Peyer's patch (tissue), 4 donors: Measurements from ENCODE around the gene PIGK. TPM values are rescaled to one million over a fixed set of nuclear protein-coding genes. Genes with fewer than 3 reads are reported as not detected.

Source experiments
- DNase-seq, 3 donors: peaks; one replicate each; pipeline ENCODE4 v3.0.0-alpha.2; 2017 to 2019
- H3K27ac ChIP-seq, 4 donors: fragments of 200-600 bp; sonication (generic); one replicate each; pipeline ENCODE4 v1.5.1; 2016 to 2019
- H3K27me3 ChIP-seq, 2 donors: fragments of 200-600 bp; sonication (generic); one replicate each; pipeline ENCODE4 v1.5.1; 2019
- H3K36me3 ChIP-seq, 3 donors: fragments of 200-600 bp; sonication (generic); one replicate each; pipeline ENCODE4 v1.5.1; 2016 to 2019
- H3K4me1 ChIP-seq, 4 donors: fragments of 200-600 bp; sonication (generic); one replicate each; pipeline ENCODE4 v1.5.1; 2016 to 2019
- H3K4me3 ChIP-seq, 4 donors: fragments of 200-600 bp; sonication (generic); 1 replicate in 3 of 4; 2 replicates in 1 of 4; pipeline ENCODE4 v1.5.1; 2016 to 2019; ENCODE audit warnings: mild to moderate bottlenecking in 1 of 4
- H3K9me3 ChIP-seq, 4 donors: fragments of 200-600 bp; sonication (generic); one replicate each; pipeline ENCODE4 v1.5.1; 2016 to 2019; ENCODE audit warnings: mild to moderate bottlenecking in 1 of 4
- CTCF ChIP-seq, 6 experiments: fragments of 450-650 bp in 4 of 6; fragments of 200-600 bp in 2 of 6; sonication (generic) in 1 of 6; IDR thresholded peaks; one replicate each; pipeline ENCODE4 v1.5.1; 2017 to 2019; ENCODE audit warnings: antibody characterized with exemption in 6 of 6, mild to moderate bottlenecking in 3 of 6, moderate library complexity in 1 of 6
- POLR2A ChIP-seq, 2 donors: fragments of 450-650 bp; IDR thresholded peaks; one replicate each; pipeline ENCODE4 v1.5.1; 2017; ENCODE audit warnings: antibody characterized with exemption in 2 of 2, mild to moderate bottlenecking in 2 of 2, moderate library complexity in 2 of 2
- total RNA-seq, 4 donors: library from RNA; depleted of rRNA; stranded (reverse); fragments of >200 nt; gene quantifications; one replicate each; pipeline ENCODE4 v1.1.0, GENCODE V29; 2016

The PIGK gene
- total RNA-seq, 4 donors from 2014 or later = 4.1 to 8.8 (median 6.4) TPM

- Histone ChIP-seq H3K36me3 (no peaks in the 10 kb centered on the region), H3K9me3 (no peaks in the 10 kb centered on the region), H3K4me1 (no peaks in the 10 kb centered on the region), H3K27me3 (no peaks in the 10 kb centered on the region), H3K4me3 (no peak overlapping the region), H3K27ac (no peak overlapping the region)
- TF ChIP-seq CTCF (IDR thresholded peaks at IDR 0.05) (no peak), POLR2A (IDR thresholded peaks at IDR 0.05) (no peak)
- no peak for DNase-seq
These were observed 170.6 kb downstream of the PIGK start for GRCh38 chr1:77048615-77049005.

- no peak for DNase-seq
- H3K36me3 ChIP-seq = no peaks in the 10 kb centered on the region
- H3K9me3 ChIP-seq = no peaks in the 10 kb centered on the region
- H3K4me1 ChIP-seq = no peaks in the 10 kb centered on the region
- TF ChIP-seq CTCF (IDR thresholded peaks at IDR 0.05) (no peak), POLR2A (IDR thresholded peaks at IDR 0.05) (no peak)
- no peaks in the 10 kb centered on the region for H3K27me3 ChIP-seq
- H3K4me3 ChIP-seq = no peak overlapping the region
- no peak overlapping the region for H3K27ac ChIP-seq
These were observed 171.1 kb downstream of the PIGK start for GRCh38 chr1:77047978-77048614.

GRCh38 chr1:77047575-77047974 lies 171.7 kb downstream of the PIGK start:
- Histone ChIP-seq H3K27ac (no peak overlapping the region), H3K9me3 (no peaks in the 10 kb centered on the region), H3K36me3 (no peaks in the 10 kb centered on the region), H3K4me1 (no peaks in the 10 kb centered on the region), H3K27me3 (no peaks in the 10 kb centered on the region), H3K4me3 (no peak overlapping the region)
- DNase-seq = no peak
- TF ChIP-seq POLR2A (IDR thresholded peaks at IDR 0.05) (no peak), CTCF (IDR thresholded peaks at IDR 0.05) (no peak)

- H3K4me1 ChIP-seq = no peaks in the 10 kb centered on the region
- H3K27ac ChIP-seq = no peak overlapping the region
- no peak overlapping the region for H3K4me3 ChIP-seq
- H3K36me3 ChIP-seq = no peaks in the 10 kb centered on the region
- DNase-seq = no peak
- H3K27me3 ChIP-seq = no peaks in the 10 kb centered on the region
- TF ChIP-seq CTCF (IDR thresholded peaks at IDR 0.05) = no peak
- no peak for TF ChIP-seq POLR2A (IDR thresholded peaks at IDR 0.05)
- no peaks in the 10 kb centered on the region for H3K9me3 ChIP-seq
These were observed 174.9 kb downstream of the PIGK start for GRCh38 chr1:77044133-77044849.

- H3K9me3 ChIP-seq = no peaks in the 10 kb centered on the region
- TF ChIP-seq CTCF (IDR thresholded peaks at IDR 0.05) = no peak
- TF ChIP-seq POLR2A (IDR thresholded peaks at IDR 0.05) = no peak
- no peak overlapping the region for H3K27ac ChIP-seq
- no peaks in the 10 kb centered on the region for H3K27me3 ChIP-seq
- no peaks in the 10 kb centered on the region for H3K36me3 ChIP-seq
- no peaks in the 10 kb centered on the region for H3K4me1 ChIP-seq
- DNase-seq = no peak
- no peak overlapping the region for H3K4me3 ChIP-seq
These were observed 178.4 kb downstream of the PIGK start for GRCh38 chr1:77040826-77041225.
